CD4-positive, alpha-beta memory T cell (primary cell): ENCODE results near the gene C16orf46. TPM values are rescaled to one million over a fixed set of nuclear protein-coding genes. Genes with fewer than 3 reads are reported as not detected.

Experiments used
- CTCF ChIA-PET: fragments of 350-600 bp; sonication (Branson Sonifier 250); formaldehyde crosslinking; loops from one replicate; lab custom pipeline; 2021; ENCODE audit warnings: inconsistent platforms; ENCODE audit not compliant: partially characterized antibody; lab: Charles Lee
- POLR2A ChIA-PET: fragments of 350-600 bp; sonication (Branson Sonifier 250); formaldehyde crosslinking; loops from one replicate; lab custom pipeline; 2021; ENCODE audit not compliant: partially characterized antibody; lab: Charles Lee
- DNase-seq, 5 donors: peaks; one replicate each; pipeline versions ENCODE4 v3.0.0 to v3.0.0-alpha.2; 2020 to 2022; ENCODE audit warnings: mixed read lengths in 1 of 5
- H3K27ac ChIP-seq: one replicate; pipeline ENCODE4 v1.7.0; 2013; ENCODE audit warnings: low read depth, low read length
- H3K27me3 ChIP-seq: 2 replicates; pipeline ENCODE4 v1.7.0; 2013; ENCODE audit warnings: mild to moderate bottlenecking, low read length, moderate library complexity; ENCODE audit not compliant: insufficient read depth
- H3K36me3 ChIP-seq: 2 replicates; pipeline ENCODE4 v1.7.0; 2013; ENCODE audit warnings: mild to moderate bottlenecking, low read length, moderate library complexity; ENCODE audit not compliant: insufficient read depth
- H3K4me1 ChIP-seq: 2 replicates; pipeline ENCODE4 v1.7.0; 2013; ENCODE audit warnings: mild to moderate bottlenecking, low read length, moderate library complexity; ENCODE audit not compliant: insufficient read depth
- H3K4me3 ChIP-seq, 2 donors: one replicate each; pipeline ENCODE4 v1.7.0; 2013; ENCODE audit warnings: low read length in 2 of 2, mild to moderate bottlenecking in 1 of 2
- H3K9me3 ChIP-seq, 2 donors: one replicate each; pipeline ENCODE4 v1.7.0; 2013; ENCODE audit warnings: low read length in 2 of 2, control low read depth in 1 of 2; ENCODE audit not compliant: control insufficient read depth in 1 of 2
- H3K27ac Mint-ChIP-seq, 7 donors: one replicate each; pipeline ENCODE4 v1.8.0; 2020 to 2021; ENCODE audit warnings: mixed read lengths in 7 of 7, mild to moderate bottlenecking in 6 of 7, inconsistent platforms in 3 of 7, moderate library complexity in 3 of 7
- H3K27me3 Mint-ChIP-seq, 2 donors: one replicate each; pipeline ENCODE4 v1.8.0; 2020 to 2021; ENCODE audit warnings: mixed read lengths in 2 of 2
- H3K36me3 Mint-ChIP-seq, 2 donors: one replicate each; pipeline ENCODE4 v1.8.0; 2020 to 2021; ENCODE audit warnings: mixed read lengths in 2 of 2, inconsistent platforms in 1 of 2, mild to moderate bottlenecking in 1 of 2
- H3K4me1 Mint-ChIP-seq, 4 donors: one replicate each; pipeline ENCODE4 v1.8.0; 2020 to 2021; ENCODE audit warnings: mixed read lengths in 4 of 4, mild to moderate bottlenecking in 1 of 4
- H3K4me3 Mint-ChIP-seq, 8 donors: one replicate each; pipeline ENCODE4 v1.8.0; 2020 to 2021; ENCODE audit warnings: mixed read lengths in 8 of 8, mild to moderate bottlenecking in 7 of 8, moderate library complexity in 6 of 8, inconsistent platforms in 3 of 8
- H3K9me3 Mint-ChIP-seq, 8 donors: one replicate each; pipeline ENCODE4 v1.8.0; 2020 to 2021; ENCODE audit warnings: mixed read lengths in 8 of 8, mild to moderate bottlenecking in 5 of 8, inconsistent platforms in 3 of 8, moderate library complexity in 1 of 8
- intact Hi-C: fragments of 100-400 bp; cut with micrococcal nuclease; formaldehyde crosslinking; loops from one replicate; pipeline ENCODE4 v1.15.1; 2023
- polyA plus RNA-seq, 2 donors: library from polyadenylated mRNA; unstranded; fragments of 300-500 nt; fragmentation: Illumina TruSeq; gene quantifications; one replicate each; pipeline ENCODE4 v1.2.3, GENCODE V29; 2021
- total RNA-seq, 2 experiments: library from RNA; stranded (reverse); gene quantifications; one replicate each; pipeline ENCODE4 v1.2.3, GENCODE V29; 2021

Gene C16orf46
- total and polyA plus RNA-seq, 4 experiments from 2014 or later, result 0.29 to 0.49 TPM; not detected in 2

DNA sequence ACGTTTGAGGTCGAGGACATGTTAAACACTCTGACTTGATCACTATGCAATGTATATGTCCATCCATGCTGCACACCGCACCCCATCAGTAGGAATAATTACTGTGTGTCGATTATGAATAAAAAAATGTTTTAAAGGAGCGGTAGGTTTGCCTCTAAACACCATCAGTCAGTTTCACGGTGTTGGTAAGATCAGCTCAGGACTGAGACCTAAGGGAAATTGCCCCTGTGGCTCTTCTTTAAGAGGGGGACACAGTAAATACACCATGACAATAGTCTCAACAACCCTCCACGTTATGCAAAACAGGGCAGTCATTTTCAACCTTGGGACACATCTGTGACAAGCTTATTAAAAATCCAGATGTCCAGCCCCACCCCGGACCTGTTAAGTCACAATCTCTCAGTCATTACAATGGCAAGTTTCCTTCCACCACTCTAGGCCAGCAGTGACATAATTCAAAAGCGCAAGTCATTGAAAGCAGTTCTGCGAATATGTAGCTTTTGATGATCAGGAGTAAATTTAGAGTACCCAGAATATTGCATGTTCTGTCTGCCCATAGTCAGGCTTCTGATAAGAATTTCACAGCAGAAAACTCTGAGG is 40.2 kb downstream of the C16orf46 start:
- Histone ChIP-seq H3K4me3 (peak overlapping the region; percentile 56 to 68), H3K27ac (peak overlapping the region; percentile 50), H3K4me1 (peaks cover 29% of the 10 kb centered on the region), H3K9me3 (no peaks in the 10 kb centered on the region), H3K27me3 (no peaks in the 10 kb centered on the region), H3K36me3 (peaks cover 7% of the 10 kb centered on the region)
- H3K27me3 Mint-ChIP-seq, result no peaks in the 10 kb centered on the region
- no peak for DNase-seq
- peak overlapping the region; percentile 83 to 91 (median 88) for H3K4me3 Mint-ChIP-seq
- H3K27ac Mint-ChIP-seq, result peak overlapping the region; percentile 35 to 89 (median 85)
- CTCF ChIA-PET, result interaction anchor here (1.2 to 6.4 kb wide), 8 partner anchors 17 to 44 kb away, joined by 3 to 91 read pairs (median 15); partner anchors contain the start of genes C16orf46, CENPN and CMC2
- peaks cover 14 to 17% of the 10 kb centered on the region in 2 donors for H3K36me3 Mint-ChIP-seq
- intact Hi-C loops, result no loop called here
- POLR2A ChIA-PET, result interaction anchor here (1.0 to 6.7 kb wide), 4 partner anchors 22 to 40 kb away, joined by 4 to 66 read pairs (median 24); partner anchors contain the start of genes C16orf46, CENPN and CMC2
- no peaks in the 10 kb centered on the region for H3K9me3 Mint-ChIP-seq
- peaks cover 21 to 42% (median 32%) of the 10 kb centered on the region in 4 donors for H3K4me1 Mint-ChIP-seq

DNA sequence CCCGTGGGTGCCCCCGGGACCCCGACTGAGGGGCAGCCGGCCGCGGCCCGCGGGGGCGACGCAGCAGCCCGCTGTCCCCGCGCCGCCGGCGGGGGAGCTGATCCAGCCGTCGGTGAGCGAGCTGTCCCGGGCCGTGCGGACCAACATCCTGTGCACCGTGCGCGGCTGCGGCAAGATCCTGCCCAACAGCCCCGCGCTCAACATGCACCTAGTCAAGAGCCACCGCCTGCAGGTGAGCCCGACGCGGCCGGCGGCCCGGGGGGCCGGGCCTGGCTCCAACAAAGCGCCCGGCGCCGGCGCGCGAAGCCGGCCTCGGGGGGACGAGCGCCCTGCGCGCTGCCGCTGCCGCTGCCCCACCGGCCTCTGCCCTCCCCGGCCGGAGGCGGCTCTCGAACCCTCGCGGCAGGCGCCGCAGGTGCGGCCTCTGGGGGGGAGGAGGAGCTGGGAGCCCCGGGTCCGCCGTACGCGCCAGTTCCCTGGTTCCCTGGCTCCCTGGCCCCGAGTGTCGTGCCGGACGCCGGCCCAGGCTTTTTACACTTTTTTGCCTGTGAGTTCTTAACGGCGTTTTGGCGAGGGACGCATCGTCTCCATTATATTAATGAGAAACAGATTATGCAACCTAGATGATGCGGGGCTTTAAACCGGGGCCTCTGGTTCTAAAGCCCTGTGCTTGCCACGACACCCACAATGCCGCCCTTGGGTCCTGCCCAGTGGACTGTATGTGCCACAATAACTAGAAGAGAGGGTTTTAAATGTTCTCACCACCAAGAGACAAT is 40.9 kb downstream of the C16orf46 start:
- H3K36me3 ChIP-seq, result peaks cover under 1% of the 10 kb centered on the region
- intact Hi-C loops, result loop anchor here (1.0 kb wide), 3 partner anchors 29 to 60 kb away; partner anchors contain the start of genes C16orf46, CENPN and GCSH
- Mint-ChIP-seq H3K27ac (peak overlapping the region; percentile 35 to 89 (median 85)), H3K36me3 (peaks cover 8 to 11% of the 10 kb centered on the region in 2 donors), H3K4me1 (peaks cover 21 to 42% (median 30%) of the 10 kb centered on the region in 4 donors), H3K27me3 (no peaks in the 10 kb centered on the region), H3K4me3 (peak overlapping the region; percentile 83 to 91 (median 88)), H3K9me3 (no peaks in the 10 kb centered on the region)
- no peaks in the 10 kb centered on the region for H3K9me3 ChIP-seq
- no peaks in the 10 kb centered on the region for H3K27me3 ChIP-seq
- H3K4me1 ChIP-seq, result peaks cover 29% of the 10 kb centered on the region
- peak overlapping the region; percentile 56 to 68 for H3K4me3 ChIP-seq
- ChIA-PET POLR2A (interaction anchor here (0.6 to 6.7 kb wide), 9 partner anchors 9 to 279 kb away, joined by 3 to 66 read pairs (median 4); partner anchors contain the start of genes C16orf46, CENPN, CMC2 and GAN), CTCF (interaction anchor here (0.6 to 6.4 kb wide), 17 partner anchors 10 to 56 kb away, joined by 3 to 91 read pairs (median 5); partner anchors contain the start of genes C16orf46, CENPN and CMC2)
- peak overlapping the region; percentile 50 for H3K27ac ChIP-seq
- peak in 1 of 5 donors; percentile 62 for DNase-seq

DNA sequence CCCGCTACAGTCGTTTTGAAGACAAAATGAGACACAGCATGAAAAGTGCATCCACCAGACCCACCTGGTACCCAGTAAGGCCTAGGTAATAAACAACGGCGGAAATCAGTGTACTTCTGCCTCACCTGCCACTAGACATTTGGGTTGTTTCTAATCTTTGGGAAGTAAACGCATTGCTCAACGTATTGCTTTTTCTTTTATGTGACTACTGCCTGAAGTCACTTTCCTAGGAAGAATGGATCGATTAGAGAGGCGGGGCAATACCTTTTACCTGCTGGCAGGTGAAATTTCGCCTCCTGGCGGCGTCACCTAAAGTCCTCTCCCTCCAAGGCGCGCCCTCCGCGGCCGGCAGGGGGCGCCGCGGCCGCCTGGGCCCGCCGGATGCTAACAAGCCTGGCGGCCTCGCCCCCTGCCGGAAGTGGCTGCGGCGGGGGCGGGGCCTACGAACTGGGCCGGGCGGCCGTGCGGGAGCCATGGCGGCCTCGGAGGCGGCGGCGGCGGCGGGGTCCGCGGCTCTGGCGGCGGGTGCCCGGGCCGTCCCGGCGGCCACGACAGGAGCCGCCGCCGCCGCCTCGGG is 41.6 kb downstream of the C16orf46 start, which contains the start of gene ATMIN:
TSS of gene ATMIN (plus strand) at position 445 of the 577 bp plus-strand sequence. CDS start at position 474, 29 bp downstream.
- H3K4me3 ChIP-seq, result peak within 1 kb of the TSS; percentile 56 to 68
- CTCF ChIA-PET, result interaction anchor here (0.6 to 6.4 kb wide), 19 partner anchors 9 to 63 kb away, joined by 3 to 91 read pairs (median 5); partner anchors contain the start of genes C16orf46, CENPN and CMC2
- peaks cover 18 to 42% (median 28%) of the 10 kb centered on the region in 4 donors for H3K4me1 Mint-ChIP-seq
- H3K27me3 ChIP-seq, result no peaks in the 10 kb centered on the region
- H3K4me3 Mint-ChIP-seq, result peak within 1 kb of the TSS; percentile 83 to 91 (median 88)
- POLR2A ChIA-PET, result interaction anchor here (0.6 to 6.7 kb wide), 9 partner anchors 10 to 279 kb away, joined by 3 to 66 read pairs (median 4); partner anchors contain the start of genes C16orf46, CENPN, CMC2 and GAN
- no peaks in the 10 kb centered on the region for H3K9me3 Mint-ChIP-seq
- H3K4me1 ChIP-seq, result peaks cover 29% of the 10 kb centered on the region
- peaks cover 3 to 6% of the 10 kb centered on the region in 2 donors for H3K36me3 Mint-ChIP-seq
- no peaks in the 10 kb centered on the region for H3K27me3 Mint-ChIP-seq
- peak; percentile 81 to 91 (median 89) for DNase-seq
- H3K36me3 ChIP-seq, result no peaks in the 10 kb centered on the region
- H3K27ac ChIP-seq, result peak within 1 kb of the TSS; percentile 50
- H3K9me3 ChIP-seq, result no peaks in the 10 kb centered on the region
- H3K27ac Mint-ChIP-seq, result peak within 1 kb of the TSS; percentile 68 to 89 (median 85)
- intact Hi-C loops, result loop anchor here (1.0 kb wide), 3 partner anchors 28 to 61 kb away; partner anchors contain the start of genes C16orf46, CENPN and GCSH

DNA sequence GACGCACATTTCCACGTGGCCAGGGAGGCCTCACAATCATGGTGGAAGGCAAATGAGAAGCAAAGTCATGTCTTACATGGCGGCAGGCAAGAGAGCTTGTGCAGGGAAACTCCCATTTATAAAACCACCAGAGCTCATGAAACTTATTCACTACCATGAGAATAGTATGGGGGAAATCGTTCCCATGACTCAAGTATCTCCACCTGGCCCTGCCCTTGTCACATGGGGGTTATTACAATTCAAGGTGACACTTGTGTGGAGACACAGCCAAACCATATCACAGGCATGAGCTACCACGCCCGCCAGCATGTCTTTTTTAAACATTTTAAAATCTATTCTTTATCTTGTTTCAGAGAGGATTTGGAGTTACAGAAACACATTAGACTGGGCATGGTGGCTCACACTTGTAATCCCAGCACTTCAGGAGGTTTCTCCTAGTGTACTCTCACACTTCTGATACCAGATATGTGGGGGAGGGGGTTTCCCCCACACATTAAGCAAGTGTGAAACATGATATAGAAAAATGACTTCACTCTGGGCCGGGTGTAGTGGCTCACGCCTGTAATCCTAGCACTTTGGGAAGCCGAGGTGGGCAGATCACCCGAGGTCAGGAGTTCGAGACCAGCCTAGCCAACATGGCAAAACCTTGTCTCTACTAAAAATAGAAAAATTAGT is 47.0 kb downstream of the C16orf46 start:
- no peak overlapping the region for H3K4me3 Mint-ChIP-seq
- ChIA-PET POLR2A (interaction anchor here (0.9 kb wide), 1 partner anchor 26 kb away, joined by 4 read pairs; no protein-coding TSS in a partner anchor), CTCF (interaction anchor here (1.6 kb wide), 1 partner anchor 19 kb away, joined by 4 read pairs; no protein-coding TSS in a partner anchor)
- peaks cover 0 to 10% of the 10 kb centered on the region in 2 donors for H3K36me3 Mint-ChIP-seq
- DNase-seq, result no peak
- no peaks in the 10 kb centered on the region for H3K9me3 Mint-ChIP-seq
- H3K4me3 ChIP-seq, result no peak overlapping the region
- no peaks in the 10 kb centered on the region for H3K36me3 ChIP-seq
- H3K4me1 Mint-ChIP-seq, result peaks cover 0 to 5% (median 0%) of the 10 kb centered on the region in 4 donors
- H3K27ac Mint-ChIP-seq, result no peak overlapping the region
- H3K27me3 ChIP-seq, result no peaks in the 10 kb centered on the region
- intact Hi-C loops, result no loop called here
- H3K9me3 ChIP-seq, result no peaks in the 10 kb centered on the region
- no peaks in the 10 kb centered on the region for H3K27me3 Mint-ChIP-seq
- no peak overlapping the region for H3K27ac ChIP-seq
- no peaks in the 10 kb centered on the region for H3K4me1 ChIP-seq

DNA sequence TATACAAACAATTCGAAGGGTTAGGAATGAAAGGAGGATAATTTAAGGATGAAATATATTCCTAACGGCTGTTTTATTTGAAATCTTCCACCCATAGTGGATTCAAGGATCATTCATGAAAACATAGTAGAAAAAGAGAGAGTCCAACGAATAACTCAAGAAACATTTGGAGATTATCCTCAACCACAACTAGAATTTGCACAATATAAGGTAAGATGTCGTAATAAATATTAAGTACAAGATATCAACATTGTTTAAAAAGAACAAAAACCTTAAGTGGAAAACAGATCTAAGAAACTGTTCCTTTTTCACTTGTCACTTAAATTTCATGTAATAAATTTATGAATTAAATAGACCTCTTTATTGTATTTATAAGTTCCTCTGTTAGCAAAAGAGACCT is 50.6 kb downstream of the C16orf46 start:
- Histone ChIP-seq H3K27ac (no peak overlapping the region), H3K9me3 (no peaks in the 10 kb centered on the region), H3K4me1 (no peaks in the 10 kb centered on the region), H3K36me3 (peaks cover 1% of the 10 kb centered on the region), H3K4me3 (no peak overlapping the region), H3K27me3 (no peaks in the 10 kb centered on the region)
- Mint-ChIP-seq H3K4me1 (no peaks in the 10 kb centered on the region), H3K27ac (no peak overlapping the region), H3K27me3 (no peaks in the 10 kb centered on the region), H3K4me3 (no peak overlapping the region), H3K9me3 (no peaks in the 10 kb centered on the region), H3K36me3 (peaks cover 7 to 12% of the 10 kb centered on the region in 2 donors)
- CTCF ChIA-PET, result interaction anchor here (1.0 kb wide), 1 partner anchor 9 kb away, joined by 3 read pairs; the partner anchor contains the start of gene ATMIN
- POLR2A ChIA-PET, result no interaction called here
- DNase-seq, result no peak
- intact Hi-C loops, result no loop called here

DNA sequence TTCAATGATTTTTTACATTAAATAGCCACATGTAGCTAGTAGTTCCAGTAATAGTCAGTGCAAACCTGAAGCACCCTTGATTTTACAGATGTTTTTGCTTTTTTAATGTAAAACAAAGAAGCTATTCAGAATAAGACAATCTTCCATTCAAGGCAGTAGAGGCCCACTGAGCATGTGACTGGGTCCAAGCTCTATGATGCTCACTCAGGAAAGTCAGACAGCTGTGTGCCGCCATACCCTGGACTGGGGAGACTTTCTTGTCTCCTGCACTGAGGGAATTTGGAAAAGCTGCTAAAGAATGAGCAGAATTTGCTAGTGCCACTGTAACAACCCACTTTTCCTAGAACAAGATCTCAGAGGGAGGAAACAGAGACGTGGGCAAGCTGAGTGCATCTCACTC is 58.5 kb downstream of the C16orf46 start:
- Mint-ChIP-seq H3K9me3 (no peaks in the 10 kb centered on the region), H3K27me3 (no peaks in the 10 kb centered on the region), H3K27ac (no peak overlapping the region), H3K4me3 (peak overlapping the region in 1 of 8 donors; percentile 10), H3K4me1 (peaks cover 2 to 4% (median 4%) of the 10 kb centered on the region in 4 donors), H3K36me3 (peaks cover 12 to 20% of the 10 kb centered on the region in 2 donors)
- Histone ChIP-seq H3K27me3 (no peaks in the 10 kb centered on the region), H3K9me3 (no peaks in the 10 kb centered on the region), H3K4me3 (no peak overlapping the region), H3K27ac (no peak overlapping the region), H3K36me3 (peaks cover 8% of the 10 kb centered on the region), H3K4me1 (no peaks in the 10 kb centered on the region)
- no peak for DNase-seq
- ChIA-PET POLR2A (interaction anchor here (1.2 to 1.3 kb wide), 2 partner anchors 11 to 17 kb away, joined by 3 to 5 read pairs; partner anchors contain the start of genes ATMIN, CENPN and CMC2), CTCF (interaction anchor here (0.8 to 4.9 kb wide), 6 partner anchors 11 to 17 kb away, joined by 3 to 26 read pairs (median 4); partner anchors contain the start of genes CENPN and CMC2)
- intact Hi-C loops, result no loop called here
